Astrocyte of the cerebellum (primary cell): ENCODE results near the gene EDARADD.

Experiments used
- DNase-seq: peaks from one replicate; pipeline ENCODE4 v3.0.0-alpha.2; 2011; ENCODE audit warnings: low read depth
- H3K4me3 ChIP-seq: 2 replicates; pipeline ENCODE4 v1.5.1; 2011; ENCODE audit warnings: mild to moderate bottlenecking, low read depth, low read length, moderate library complexity
- CTCF ChIP-seq: IDR thresholded peaks from 2 replicates; pipeline ENCODE4 v1.5.1; 2012; ENCODE audit warnings: low read length, low read depth, moderate library complexity, mild to moderate bottlenecking; ENCODE audit errors: missing control alignments
- in situ Hi-C: cut with HindIII; loops from 2 replicates; pipeline ENCODE4 v1.10.0; 2017; ENCODE audit warnings: low sequenced_read_pairs

Gene EDARADD

GRCh38 chr1:236371083-236371482 is 23.0 kb upstream of the EDARADD start:
- DNase-seq, result no peak
- H3K4me3 ChIP-seq, result no peak overlapping the region
- in situ Hi-C loops, result no loop called here
- TF ChIP-seq CTCF, result no peak

DNA sequence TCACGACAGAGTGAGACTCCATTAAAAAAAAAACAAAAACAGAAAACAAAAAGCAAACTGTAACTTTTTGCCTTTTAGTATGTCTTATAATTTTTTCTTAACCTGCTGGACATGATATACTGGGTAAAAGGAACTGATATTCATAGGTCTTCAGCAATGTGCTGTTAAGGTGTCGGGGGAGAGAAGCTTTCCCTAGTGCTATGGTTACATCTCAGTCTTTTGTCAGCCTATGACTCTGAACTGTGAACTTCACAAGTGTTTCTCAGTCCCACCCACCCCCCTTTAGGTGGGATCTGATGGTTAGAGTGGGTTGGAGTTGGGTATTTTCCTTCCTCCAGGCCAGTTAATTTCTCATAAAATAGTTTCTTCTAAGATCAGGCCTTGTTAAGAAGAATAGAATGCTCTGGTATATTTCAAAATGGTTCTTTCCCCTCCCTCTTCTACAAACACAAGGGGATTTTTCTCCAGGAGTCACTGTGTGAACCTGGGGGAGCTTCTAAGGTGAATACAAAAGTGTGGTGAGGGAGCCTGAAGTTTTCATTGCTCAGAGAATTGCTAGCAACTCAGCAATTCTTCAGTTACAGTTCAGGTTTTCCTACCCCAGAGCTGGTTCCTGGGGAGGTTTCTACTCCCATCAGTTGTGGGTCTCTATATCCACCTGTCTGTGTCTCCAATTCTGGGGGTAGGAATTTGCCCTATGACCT is 16.1 kb upstream of the EDARADD start:
- no peak for TF ChIP-seq CTCF
- DNase-seq, result no peak
- in situ Hi-C loops, result no loop called here
- H3K4me3 ChIP-seq, result no peak overlapping the region

DNA sequence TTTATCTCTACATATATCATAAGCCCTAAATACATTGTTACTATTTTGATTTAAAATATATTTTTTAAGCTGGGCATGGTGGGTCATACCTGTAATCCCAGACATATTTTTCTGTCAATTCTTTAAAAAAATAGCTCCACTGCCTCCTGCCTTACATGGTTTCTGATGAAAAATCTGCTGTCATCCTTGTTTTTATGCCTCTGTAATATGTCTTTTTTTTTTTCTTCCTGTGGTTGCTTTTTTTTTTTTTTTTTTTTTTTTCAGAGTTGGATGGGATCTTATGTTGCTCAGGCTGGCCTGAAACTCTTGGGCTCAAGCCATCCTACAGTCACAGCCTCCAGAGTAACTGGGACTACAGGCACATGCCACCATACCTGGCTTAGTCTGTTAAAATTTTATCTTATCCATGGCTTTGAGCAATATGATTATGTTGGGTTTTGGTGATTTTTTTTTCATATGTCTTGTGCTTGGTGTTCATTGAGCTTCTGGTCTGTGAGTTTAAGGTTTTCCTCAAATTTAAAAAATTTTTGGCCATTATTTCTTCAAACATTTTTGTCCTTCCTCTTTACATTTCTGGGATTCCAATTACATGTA is 12.4 kb upstream of the EDARADD start:
- DNase-seq, result no peak
- in situ Hi-C loops, result loop anchor here (5.0 kb wide), 1 partner anchor 34 kb away; no protein-coding TSS in a partner anchor
- no peak for TF ChIP-seq CTCF

DNA sequence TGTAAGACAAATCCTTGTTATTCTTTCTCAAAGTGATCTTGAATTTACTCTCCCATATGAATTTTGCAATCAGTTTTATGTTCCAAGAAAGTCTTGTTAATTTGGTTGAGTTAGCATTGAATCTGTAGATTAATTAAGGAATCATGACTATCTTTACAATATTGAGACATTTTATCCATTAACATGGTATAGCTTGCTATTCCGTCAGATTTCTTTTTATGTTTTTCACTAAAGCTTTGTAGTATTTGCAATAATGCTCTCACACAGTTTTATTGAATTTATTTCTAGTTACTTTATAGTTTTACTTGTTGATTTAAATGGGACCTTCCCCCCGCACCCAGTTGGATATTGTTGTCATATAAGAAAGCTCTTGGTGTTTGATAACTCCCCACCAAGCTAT is 5.8 kb upstream of the EDARADD start:
- no peak for DNase-seq
- in situ Hi-C loops, result no loop called here
- TF ChIP-seq CTCF, result no peak
- no peak overlapping the region for H3K4me3 ChIP-seq

More for the DNA sequence above, 12.4 kb upstream of the EDARADD start:
- no peak overlapping the region for H3K4me3 ChIP-seq

DNA sequence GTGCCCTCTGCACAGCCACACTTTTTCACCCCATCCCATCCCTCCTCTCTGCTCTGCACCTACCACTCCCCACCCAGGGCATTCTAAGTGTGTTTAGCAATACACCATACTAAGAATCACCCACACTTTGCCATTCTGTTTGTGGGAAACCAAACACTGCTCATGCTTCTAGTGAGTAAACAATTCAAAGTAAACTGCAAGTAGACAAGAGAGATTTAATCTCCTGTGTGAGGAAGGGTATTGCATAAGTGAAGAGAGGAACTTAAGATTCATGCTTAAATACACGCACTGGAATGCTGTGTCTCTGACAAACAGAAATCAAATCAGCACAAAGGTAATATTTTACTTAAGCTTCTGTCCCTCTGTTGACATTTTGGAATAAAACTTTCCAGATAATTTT is 4.8 kb upstream of the EDARADD start:
- TF ChIP-seq CTCF, result no peak
- in situ Hi-C loops, result no loop called here
- DNase-seq, result no peak
- no peak overlapping the region for H3K4me3 ChIP-seq

DNA sequence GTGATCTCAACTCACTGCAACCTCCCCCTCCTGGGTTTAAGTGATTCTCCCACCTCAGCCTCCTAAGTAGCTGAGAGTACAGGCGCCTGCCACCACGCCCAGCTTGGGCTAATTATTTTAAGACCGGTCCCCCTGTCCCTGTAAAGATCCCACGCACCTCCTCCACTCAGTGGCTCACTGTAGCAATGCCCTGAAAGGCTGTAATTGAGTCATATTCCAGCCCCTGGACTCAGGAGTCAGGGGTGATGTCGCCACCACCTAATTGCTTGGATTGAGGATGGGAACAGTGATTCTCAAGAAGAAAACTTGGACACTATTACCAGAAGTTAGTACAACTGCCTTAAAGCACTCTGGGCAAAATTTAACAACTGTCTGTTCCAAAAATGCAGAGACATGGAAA is 3.1 kb upstream of the EDARADD start:
- no peak overlapping the region for H3K4me3 ChIP-seq
- in situ Hi-C loops, result no loop called here
- DNase-seq, result no peak
- TF ChIP-seq CTCF, result no peak
